ENCODE measurements around the gene DPYD.

DNA sequence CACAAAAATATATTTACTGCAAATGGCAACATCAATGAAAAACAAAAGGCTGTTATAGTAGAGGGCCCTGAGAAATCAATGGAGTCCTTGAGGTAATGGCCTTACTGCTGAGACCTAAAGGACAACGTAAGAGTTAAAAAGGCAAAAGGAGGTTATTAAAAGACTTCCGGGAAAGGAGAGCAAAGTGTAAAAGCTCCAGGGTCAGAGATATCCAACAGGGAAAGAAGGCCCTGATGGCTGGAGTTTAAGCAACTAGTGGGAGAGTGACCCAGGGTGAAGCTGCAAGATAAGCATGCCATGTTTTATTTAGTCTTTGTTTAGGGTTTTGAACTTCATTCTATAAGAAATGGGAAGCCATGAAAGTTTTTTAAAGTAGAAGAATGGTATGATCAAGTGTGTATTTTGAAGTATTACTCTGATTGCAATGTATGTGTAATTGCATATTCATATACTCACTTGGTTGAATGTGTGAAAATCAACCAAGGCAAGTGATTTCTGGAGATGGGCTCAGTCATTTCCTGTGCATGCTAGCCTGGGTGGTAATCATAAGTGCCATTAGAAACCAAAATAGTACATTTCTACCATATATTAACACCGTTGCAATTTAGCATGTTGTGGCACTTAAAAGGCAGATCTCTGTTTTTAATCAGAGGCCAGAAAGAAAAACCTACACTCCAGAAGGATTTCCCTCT is 5.3 kb upstream of the DPYD start:
- TF ChIP-seq POLR2A (IDR thresholded peaks at IDR 0.05), result no peak
- TF ChIP-seq CTCF (IDR thresholded peaks at IDR 0.05), result no peak
